ENCODE measurements around the gene TCL1A. TPM values are rescaled to one million over a fixed set of nuclear protein-coding genes. Genes with fewer than 3 reads are reported as not detected.

Gene TCL1A
- total RNA-seq, 1 donor from 2014 or later = 3.5 TPM

GRCh38 chr14:95705518-95705917 lies 8.4 kb downstream of the TCL1A start:
- DNase-seq = no peak

- DNase-seq = no peak
Measured at GRCh38 chr14:95703805-95704204, 10.1 kb downstream of the TCL1A start.

GRCh38 chr14:95703341-95703740 lies 10.6 kb downstream of the TCL1A start:
- DNase-seq = no peak

GRCh38 chr14:95701846-95702221 lies 12.1 kb downstream of the TCL1A start:
- DNase-seq = peak; percentile 59

- DNase-seq = no peak
Measured at GRCh38 chr14:95700221-95700976, 13.5 kb downstream of the TCL1A start.

- no peak for DNase-seq
Measured at GRCh38 chr14:95699412-95699811, 14.5 kb downstream of the TCL1A start.

GRCh38 chr14:95698287-95698686 lies 15.6 kb downstream of the TCL1A start:
- DNase-seq = no peak

GRCh38 chr14:95697764-95698163 lies 16.2 kb downstream of the TCL1A start:
- no peak for DNase-seq

- no peak for DNase-seq
Measured at GRCh38 chr14:95696741-95697140, 17.2 kb downstream of the TCL1A start.

- no peak for DNase-seq
Measured at GRCh38 chr14:95695913-95696312, 18.0 kb downstream of the TCL1A start.

GRCh38 chr14:95695051-95695450 lies 18.9 kb downstream of the TCL1A start:
- no peak for DNase-seq

- no peak for DNase-seq
Measured at GRCh38 chr14:95692109-95692508, 21.8 kb downstream of the TCL1A start.

- no peak for DNase-seq
Measured at GRCh38 chr14:95691591-95691990, 22.3 kb downstream of the TCL1A start.

- DNase-seq = no peak
Measured at GRCh38 chr14:95690815-95691214, 23.1 kb downstream of the TCL1A start.

- no peak for DNase-seq
Measured at GRCh38 chr14:95689441-95689840, 24.5 kb downstream of the TCL1A start.

GRCh38 chr14:95686935-95687334 lies 27.0 kb downstream of the TCL1A start:
- no peak for DNase-seq

- DNase-seq = no peak
Measured at GRCh38 chr14:95685978-95686922, 27.7 kb downstream of the TCL1A start, which contains the start of gene TCL1B. TSS of gene TCL1B (plus strand) at chr14:95686426. CDS start at chr14:95686468, 42 bp downstream.

GRCh38 chr14:95683793-95684192 lies 30.1 kb downstream of the TCL1A start:
- DNase-seq = no peak

GRCh38 chr14:95681153-95681552 lies 32.8 kb downstream of the TCL1A start:
- DNase-seq = no peak

- no peak for DNase-seq
Measured at GRCh38 chr14:95679998-95680735, 33.8 kb downstream of the TCL1A start.

- no peak for DNase-seq
Measured at GRCh38 chr14:95679148-95679815, 34.6 kb downstream of the TCL1A start.

Measured in tongue (tissue), 2 donors.